ENCODE results near the gene MYRF.

DNA sequence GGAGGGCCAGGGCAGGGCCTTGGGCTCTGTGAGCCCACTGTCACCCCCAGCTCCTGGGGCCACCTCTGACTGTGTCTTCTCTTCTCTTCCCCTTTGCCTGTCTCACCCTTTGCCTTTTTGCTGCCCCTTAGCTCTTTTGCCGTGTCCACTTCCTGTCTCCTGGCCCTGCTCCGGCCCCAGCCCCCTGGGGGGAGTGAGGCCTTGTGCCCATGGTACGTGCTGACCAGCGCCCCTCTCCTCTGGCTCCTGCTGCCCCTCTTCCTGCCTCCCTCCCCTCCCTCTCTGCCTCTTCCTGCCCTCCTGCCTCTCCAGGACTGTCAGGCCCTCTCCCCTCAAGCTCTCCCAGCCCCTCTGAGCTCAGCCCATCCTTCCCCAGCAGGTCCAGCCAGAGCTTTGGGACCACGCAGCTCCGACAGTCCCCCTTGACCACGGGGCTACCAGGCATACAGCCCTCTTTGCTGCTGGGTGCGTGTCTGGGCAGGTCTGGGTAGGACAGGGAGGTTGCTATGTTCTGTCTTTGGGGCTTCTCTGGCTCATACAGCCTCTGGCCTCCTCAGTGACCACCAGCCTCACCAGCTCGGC, 28.2 kb downstream of the MYRF start:
- no peak for TF ChIP-seq EZH2phosphoT487 (IDR thresholded peaks at IDR 0.05)
- TF ChIP-seq, protein P1, sequence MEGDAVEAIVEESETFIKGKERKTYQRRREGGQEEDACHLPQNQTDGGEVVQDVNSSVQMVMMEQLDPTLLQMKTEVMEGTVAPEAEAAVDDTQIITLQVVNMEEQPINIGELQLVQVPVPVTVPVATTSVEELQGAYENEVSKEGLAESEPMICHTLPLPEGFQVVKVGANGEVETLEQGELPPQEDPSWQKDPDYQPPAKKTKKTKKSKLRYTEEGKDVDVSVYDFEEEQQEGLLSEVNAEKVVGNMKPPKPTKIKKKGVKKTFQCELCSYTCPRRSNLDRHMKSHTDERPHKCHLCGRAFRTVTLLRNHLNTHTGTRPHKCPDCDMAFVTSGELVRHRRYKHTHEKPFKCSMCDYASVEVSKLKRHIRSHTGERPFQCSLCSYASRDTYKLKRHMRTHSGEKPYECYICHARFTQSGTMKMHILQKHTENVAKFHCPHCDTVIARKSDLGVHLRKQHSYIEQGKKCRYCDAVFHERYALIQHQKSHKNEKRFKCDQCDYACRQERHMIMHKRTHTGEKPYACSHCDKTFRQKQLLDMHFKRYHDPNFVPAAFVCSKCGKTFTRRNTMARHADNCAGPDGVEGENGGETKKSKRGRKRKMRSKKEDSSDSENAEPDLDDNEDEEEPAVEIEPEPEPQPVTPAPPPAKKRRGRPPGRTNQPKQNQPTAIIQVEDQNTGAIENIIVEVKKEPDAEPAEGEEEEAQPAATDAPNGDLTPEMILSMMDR (IDR thresholded peaks at IDR 0.05) = no peak
- TF ChIP-seq EZH2 (IDR thresholded peaks at IDR 0.05) = no peak

All from neural progenitor cell (in vitro differentiated cells).